Trophoblast cell (in vitro differentiated cells and primary cell): ENCODE data around the gene IL9R.
"Not testable (repeated sequence)": the region's sequence is repeated elsewhere in the genome, so short reads cannot be mapped to it uniquely, and the experiment has no call there.

Experiments used
- DNase-seq, 2 donors: peaks; one replicate each; pipeline ENCODE4 v3.0.0-alpha.2; 2016
- H2AFZ ChIP-seq: 2 replicates; pipeline ENCODE4 v1.6.1; 2013; ENCODE audit warnings: low read length, moderate library complexity, mild to moderate bottlenecking; ENCODE audit not compliant: insufficient read depth, poor library complexity
- H2AK5ac ChIP-seq: 2 replicates; pipeline ENCODE4 v1.6.1; 2013; ENCODE audit warnings: mild to moderate bottlenecking, low read length
- H2BK120ac ChIP-seq: 2 replicates; pipeline ENCODE4 v1.6.1; 2013; ENCODE audit warnings: low read length, mild to moderate bottlenecking, moderate library complexity; ENCODE audit not compliant: insufficient read depth, poor library complexity
- H2BK12ac ChIP-seq: 2 replicates; pipeline ENCODE4 v1.6.1; 2013; ENCODE audit warnings: mild to moderate bottlenecking, low read length, moderate library complexity
- H2BK5ac ChIP-seq: 2 replicates; pipeline ENCODE4 v1.6.1; 2013; ENCODE audit warnings: low read length, low read depth, moderate library complexity, mild to moderate bottlenecking; ENCODE audit not compliant: poor library complexity
- H3K14ac ChIP-seq: 2 replicates; pipeline ENCODE4 v1.6.1; 2013; ENCODE audit warnings: mild to moderate bottlenecking, low read length
- H3K18ac ChIP-seq: 2 replicates; pipeline ENCODE4 v1.6.1; 2013; ENCODE audit warnings: mild to moderate bottlenecking, low read length
- H3K23ac ChIP-seq: 2 replicates; pipeline ENCODE4 v1.6.1; 2013; ENCODE audit warnings: low read length
- H3K27ac ChIP-seq: 2 replicates; pipeline ENCODE4 v1.5.1; 2013; ENCODE audit warnings: low read depth, mild to moderate bottlenecking, inconsistent platforms, low read length, moderate library complexity
- H3K27me3 ChIP-seq: 2 replicates; pipeline ENCODE4 v1.6.1; 2013; ENCODE audit warnings: inconsistent platforms, mild to moderate bottlenecking, low read length, moderate library complexity; ENCODE audit not compliant: insufficient read depth
- H3K36me3 ChIP-seq, 2 experiments: 1 replicate in 1 of 2; 2 replicates in 1 of 2; pipeline ENCODE4 v1.6.1; 2013; ENCODE audit warnings: low read length in 2 of 2, mild to moderate bottlenecking in 2 of 2, moderate library complexity in 1 of 2; ENCODE audit not compliant: insufficient read depth in 2 of 2, control insufficient read depth in 1 of 2
- H3K4ac ChIP-seq: 2 replicates; pipeline ENCODE4 v1.6.1; 2013; ENCODE audit warnings: low read depth, mild to moderate bottlenecking, low read length, moderate library complexity
- H3K4me1 ChIP-seq, 2 experiments: 1 replicate in 1 of 2; 2 replicates in 1 of 2; pipeline ENCODE4 v1.6.1; 2013; ENCODE audit warnings: low read length in 2 of 2, mild to moderate bottlenecking in 2 of 2, moderate library complexity in 1 of 2; ENCODE audit not compliant: insufficient read depth in 2 of 2, control insufficient read depth in 1 of 2
- H3K4me2 ChIP-seq: 2 replicates; pipeline ENCODE4 v1.6.1; 2013; ENCODE audit warnings: inconsistent platforms, mild to moderate bottlenecking, low read length, moderate library complexity
- H3K4me3 ChIP-seq: 2 replicates; pipeline ENCODE4 v1.5.1; 2013; ENCODE audit warnings: mild to moderate bottlenecking, low read depth, low read length, inconsistent platforms
- H3K79me1 ChIP-seq: one replicate; pipeline ENCODE4 v1.6.1; 2013; ENCODE audit warnings: low read length
- H3K79me2 ChIP-seq: 2 replicates; pipeline ENCODE4 v1.6.1; 2013; ENCODE audit warnings: low read length, mild to moderate bottlenecking; ENCODE audit not compliant: control insufficient read depth, insufficient read depth, poor library complexity
- H3K9ac ChIP-seq: 2 replicates; pipeline ENCODE4 v1.6.1; 2013; ENCODE audit warnings: mild to moderate bottlenecking, low read length
- H3K9me3 ChIP-seq: 2 replicates; pipeline ENCODE4 v1.6.1; 2013; ENCODE audit warnings: low read depth, mild to moderate bottlenecking, control low read depth, inconsistent platforms, low read length; ENCODE audit not compliant: insufficient read depth
- H4K12ac ChIP-seq: 2 replicates; pipeline ENCODE4 v1.6.1; 2013; ENCODE audit warnings: low read depth, mild to moderate bottlenecking, low read length, moderate library complexity
- H4K8ac ChIP-seq: 2 replicates; pipeline ENCODE4 v1.6.1; 2013; ENCODE audit warnings: low read depth, mild to moderate bottlenecking, low read length, moderate library complexity
- H4K91ac ChIP-seq: one replicate; pipeline ENCODE4 v1.6.1; 2013; ENCODE audit warnings: low read depth, mild to moderate bottlenecking, low read length, moderate library complexity
- WGBS: extraction: QIAGEN DNeasy Blood & Tissue Kit; methylation state at CpG from one replicate; pipeline ENCODE4 v1.1.7; 2013; ENCODE audit warnings: missing lambda C conversion rate; ENCODE audit not compliant: insufficient read length, insufficient coverage; ENCODE audit errors: extremely low coverage; 5-methylcytosine and 5-hydroxymethylcytosine counted together

IL9R gene

DNA sequence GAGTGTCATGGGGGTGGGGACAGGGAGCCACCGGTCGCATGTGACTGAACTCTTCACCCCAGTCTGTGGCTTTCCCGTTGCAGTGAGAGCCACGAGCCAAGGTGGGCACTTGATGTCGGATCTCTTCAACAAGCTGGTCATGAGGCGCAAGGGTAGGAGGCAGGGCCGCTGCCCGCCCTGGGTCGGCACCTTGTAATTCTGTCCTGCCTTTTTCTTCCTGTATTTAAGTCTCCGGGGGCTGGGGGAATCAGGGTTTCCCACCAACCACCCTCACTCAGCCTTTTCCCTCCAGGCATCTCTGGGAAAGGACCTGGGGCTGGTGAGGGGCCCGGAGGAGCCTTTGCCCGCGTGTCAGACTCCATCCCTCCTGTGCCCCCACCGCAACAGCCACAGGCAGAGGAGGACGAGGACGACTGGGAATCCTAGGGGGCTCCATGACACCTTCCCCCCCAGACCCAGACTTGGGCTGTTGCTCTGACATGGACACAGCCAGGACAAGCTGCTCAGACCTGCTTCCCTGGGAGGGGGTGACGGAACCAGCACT lies 27.5 kb downstream of the IL9R start:
- WGBS: no CpG with 5 or more reads among the region's 17 CpGs
- not testable (repeated sequence) for H3K79me2 ChIP-seq, H3K9ac ChIP-seq, H3K4me3 ChIP-seq, DNase-seq, H3K18ac ChIP-seq, H4K8ac ChIP-seq, H2BK5ac ChIP-seq, H3K23ac ChIP-seq, H2BK120ac ChIP-seq, H2BK12ac ChIP-seq, H2AK5ac ChIP-seq, H3K4me1 ChIP-seq, H3K27me3 ChIP-seq, H4K91ac ChIP-seq, H3K36me3 ChIP-seq, H4K12ac ChIP-seq, H3K4me2 ChIP-seq, H2AFZ ChIP-seq, H3K9me3 ChIP-seq, H3K4ac ChIP-seq, H3K27ac ChIP-seq, H3K79me1 ChIP-seq, H3K14ac ChIP-seq

DNA sequence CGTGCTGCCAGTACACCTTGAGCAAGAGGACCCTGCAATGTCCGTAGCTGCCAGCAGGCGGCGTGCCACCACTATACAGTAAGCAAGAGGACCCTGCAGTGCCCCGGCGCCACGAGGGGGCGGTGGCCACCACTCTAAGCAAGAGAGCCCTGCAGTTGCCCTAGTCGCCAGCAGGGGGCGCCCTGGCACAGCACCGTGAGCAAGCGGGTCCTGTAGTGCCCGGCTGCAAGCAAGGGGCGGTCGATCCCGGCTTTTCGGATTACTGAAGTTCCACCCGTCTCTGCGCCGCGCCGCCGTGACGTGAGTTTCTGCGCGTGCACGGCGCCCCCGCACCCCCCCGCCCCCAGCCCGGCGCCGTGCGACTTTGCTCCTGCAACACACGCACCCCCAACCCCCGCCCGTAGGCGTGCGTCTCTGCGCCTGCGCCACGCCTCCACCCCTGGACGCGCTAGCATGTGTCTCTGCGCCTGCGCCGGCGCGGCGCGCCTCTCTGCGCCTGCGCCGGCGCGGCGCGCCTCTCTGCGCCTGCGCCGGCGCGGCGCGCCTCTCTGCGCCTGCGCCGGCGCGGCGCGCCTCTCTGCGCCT lies 31.2 kb downstream of the IL9R start:
- not testable (repeated sequence) for H3K27ac ChIP-seq, DNase-seq, H4K12ac ChIP-seq, H3K4me1 ChIP-seq, H2BK12ac ChIP-seq, H3K14ac ChIP-seq, H3K18ac ChIP-seq, H3K79me2 ChIP-seq, H2BK120ac ChIP-seq, H3K79me1 ChIP-seq, H3K36me3 ChIP-seq, H3K4ac ChIP-seq, H2BK5ac ChIP-seq, H2AFZ ChIP-seq, H3K4me2 ChIP-seq, H3K9ac ChIP-seq, H3K4me3 ChIP-seq, H2AK5ac ChIP-seq, H3K9me3 ChIP-seq, H4K8ac ChIP-seq, H3K23ac ChIP-seq, H3K27me3 ChIP-seq, H4K91ac ChIP-seq
- WGBS: no CpG with 5 or more reads among the region's 73 CpGs

DNA sequence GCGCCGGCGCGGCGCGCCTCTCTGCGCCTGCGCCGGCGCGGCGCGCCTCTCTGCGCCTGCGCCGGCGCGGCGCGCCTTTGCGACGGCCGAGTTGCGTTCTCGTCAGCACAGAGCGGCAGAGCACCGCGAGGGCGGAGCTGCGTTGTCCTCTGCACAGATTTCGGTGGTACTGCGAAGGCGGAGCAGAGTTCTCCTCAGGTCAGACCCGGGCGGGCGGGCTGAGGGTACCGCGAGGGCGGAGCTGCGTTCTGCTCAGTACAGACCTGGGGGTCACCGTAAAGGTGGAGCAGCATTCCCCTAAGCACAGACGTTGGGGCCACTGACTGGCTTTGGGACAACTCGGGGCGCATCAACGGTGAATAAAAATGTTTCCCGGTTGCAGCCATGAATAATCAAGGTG lies 31.8 kb downstream of the IL9R start:
- not testable (repeated sequence) for H3K79me1 ChIP-seq

DNA sequence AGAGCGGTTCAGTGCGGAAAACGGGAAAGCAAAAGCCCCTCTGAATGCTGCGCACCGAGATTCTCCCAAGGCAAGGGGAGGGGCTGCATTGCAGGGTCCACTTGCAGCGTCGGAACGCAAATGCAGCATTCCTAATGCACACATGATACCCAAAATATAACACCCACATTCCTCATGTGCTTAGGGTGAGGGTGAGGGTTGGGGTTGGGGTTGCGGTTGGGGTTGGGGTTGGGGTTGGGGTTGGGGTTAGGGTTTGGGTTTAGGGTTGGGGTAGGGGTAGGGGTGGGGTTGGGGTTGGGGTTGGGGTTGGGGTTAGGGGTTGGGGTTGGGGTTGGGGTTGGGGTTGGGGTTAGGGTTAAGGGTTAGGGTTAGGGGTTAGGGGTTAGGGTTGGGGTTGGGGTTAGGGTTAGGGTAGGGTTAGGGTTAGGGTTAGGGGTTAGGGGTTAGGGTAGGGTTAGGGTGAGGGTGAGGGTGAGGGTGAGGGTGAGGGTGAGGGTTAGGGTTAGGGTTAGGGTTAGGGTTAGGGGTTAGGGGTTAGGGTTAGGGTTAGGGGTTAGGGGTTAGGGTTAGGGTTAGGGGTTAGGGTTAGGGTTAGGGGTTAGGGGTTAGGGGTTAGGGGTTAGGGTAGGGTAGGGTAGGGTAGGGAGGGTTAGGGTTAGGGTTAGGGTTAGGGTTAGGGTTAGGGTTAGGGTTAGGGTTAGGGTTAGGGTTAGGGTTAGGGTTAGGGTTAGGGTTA lies 32.4 kb downstream of the IL9R start:
- not testable (repeated sequence) for H2BK12ac ChIP-seq, H3K79me2 ChIP-seq, H3K9ac ChIP-seq, H4K12ac ChIP-seq, H2AFZ ChIP-seq, H4K8ac ChIP-seq, H3K4me3 ChIP-seq, H3K27ac ChIP-seq, H3K4me2 ChIP-seq, H2BK5ac ChIP-seq, H3K27me3 ChIP-seq, H2AK5ac ChIP-seq, H3K18ac ChIP-seq, H3K14ac ChIP-seq, DNase-seq, H3K4me1 ChIP-seq, H3K4ac ChIP-seq, H3K9me3 ChIP-seq, H3K79me1 ChIP-seq, H2BK120ac ChIP-seq, H3K23ac ChIP-seq, H4K91ac ChIP-seq, H3K36me3 ChIP-seq
- WGBS: no CpG with 5 or more reads among the region's 9 CpGs

More for the DNA sequence above, 31.8 kb downstream of the IL9R start:
- not testable (repeated sequence) for H3K14ac ChIP-seq, H3K4me2 ChIP-seq, H3K27ac ChIP-seq, H4K91ac ChIP-seq, H4K8ac ChIP-seq, H3K4ac ChIP-seq, DNase-seq, H3K79me2 ChIP-seq, H3K4me1 ChIP-seq, H3K9ac ChIP-seq, H4K12ac ChIP-seq, H2AFZ ChIP-seq, H2BK120ac ChIP-seq, H3K23ac ChIP-seq, H3K27me3 ChIP-seq, H3K9me3 ChIP-seq, H2BK5ac ChIP-seq, H3K36me3 ChIP-seq, H3K4me3 ChIP-seq, H2AK5ac ChIP-seq, H2BK12ac ChIP-seq, H3K18ac ChIP-seq
- WGBS: no CpG with 5 or more reads among the region's 46 CpGs
